K562 (cell line): Measurements from ENCODE around the gene BAIAP3. TPM values are rescaled to one million over a fixed set of nuclear protein-coding genes. Genes with fewer than 3 reads are reported as not detected.

Source experiments
- CBFB ChIP-seq: sonication (generic); formaldehyde crosslinking; IDR thresholded peaks from 2 replicates; pipeline ENCODE4 v1.4.0; 2020; ENCODE audit warnings: mild to moderate bottlenecking, missing genetic modification reagents
- ELF2 ChIP-seq: fragments of 250-450 bp; sonication (Bioruptor Pico); IDR thresholded peaks from 2 replicates; pipeline ENCODE4 v1.5.0; 2021; ENCODE audit warnings: mild to moderate bottlenecking
- GABPB1 ChIP-seq: sonication (generic); formaldehyde crosslinking; IDR thresholded peaks from 2 replicates; pipeline ENCODE4 v1.8.0; 2022; ENCODE audit warnings: mild to moderate bottlenecking, missing genetic modification reagents
- MEF2D ChIP-seq: conservative IDR thresholded peaks from 2 replicates; pipeline ENCODE4 v1.6.1; 2016; ENCODE audit warnings: low read depth, missing genetic modification characterization, missing compliant biosample characterization
- POLR3G ChIP-seq: IDR thresholded peaks from 2 replicates; pipeline ENCODE4 v1.6.1; 2011; ENCODE audit not compliant: insufficient read length, insufficient replicate concordance; ENCODE audit errors: extremely low read depth
- TCF7L2 ChIP-seq: fragments of 150-350 bp; IDR thresholded peaks from 2 replicates; pipeline ENCODE4 v1.6.1; 2016; ENCODE audit warnings: low read depth, mild to moderate bottlenecking, low read length, moderate library complexity
- TEAD4 ChIP-seq, 2 experiments: sonication (generic) in 1 of 2; formaldehyde crosslinking in 1 of 2; IDR thresholded peaks; 2 replicates each; pipeline versions ENCODE4 v1.6.1 to v1.8.0; 2012 to 2022; ENCODE audit warnings: borderline replicate concordance in 1 of 2, inconsistent platforms in 1 of 2, low read length in 1 of 2, mild to moderate bottlenecking in 1 of 2, missing genetic modification reagents in 1 of 2
- U2AF2 ChIP-seq: fragments of 200-400 bp; formaldehyde crosslinking; optimal IDR thresholded peaks from 2 replicates; pipeline ENCODE3; 2017; ENCODE audit warnings: low read depth, mild to moderate bottlenecking, low read length
- ZZZ3 ChIP-seq: fragments of 450-650 bp; IDR thresholded peaks from 2 replicates; pipeline ENCODE4 v1.6.1; 2016; ENCODE audit warnings: antibody characterized with exemption, mild to moderate bottlenecking, moderate library complexity
- polyA plus RNA-seq, 8 experiments: library from polyadenylated mRNA; depleted of rRNA in 4 of 8; stranded (reverse) in 5 of 8; unstranded in 3 of 8; fragments of >200 nt; fragmentation: Nextera tagmentation in 2 of 8; fragmentation: Illumina TruSeq in 1 of 8; extraction: Ambion mirVana in 2 of 8; extraction: Trizol in 1 of 8; gene quantifications; 2 replicates each; pipeline versions ENCODE4 v1.2.1 to v1.2.3, GENCODE V29; 2011 to 2014; ENCODE audit warnings: inconsistent platforms in 1 of 8, missing spikeins in 1 of 8
- total RNA-seq, 7 experiments: library from RNA; depleted of rRNA in 6 of 7; stranded (reverse); fragments of >200 nt in 6 of 7; fragmentation: Illumina TruSeq in 2 of 7; extraction: Trizol in 2 of 7; gene quantifications; 2 replicates each; pipeline versions ENCODE4 v1.2.1 to v1.2.3, GENCODE V29; 2011 to 2021; ENCODE audit warnings: low replicate concordance in 1 of 7
- TF ChIP-seq, protein P1 (sequence below): sonication (generic); formaldehyde crosslinking; IDR thresholded peaks from 2 replicates; pipeline ENCODE4 v1.8.0; 2023; ENCODE audit warnings: missing genetic modification reagents, mild to moderate bottlenecking, borderline replicate concordance
- TF ChIP-seq, protein P2 (sequence below): fragments of 450-650 bp; formaldehyde crosslinking; IDR thresholded peaks from 2 replicates; pipeline ENCODE4 v1.4.0; 2020; ENCODE audit warnings: mild to moderate bottlenecking, moderate library complexity
- TF ChIP-seq, protein P3 (sequence below): fragments of 150-350 bp; conservative IDR thresholded peaks from 2 replicates; pipeline ENCODE4 v1.6.1; 2014; ENCODE audit warnings: low read length
- TF ChIP-seq, protein P4 (sequence below): sonication (generic); formaldehyde crosslinking; IDR thresholded peaks from 2 replicates; pipeline ENCODE4 v1.8.0; 2022; ENCODE audit warnings: missing genetic modification reagents, mild to moderate bottlenecking, moderate library complexity, borderline replicate concordance

BAIAP3 gene
- total and polyA plus RNA-seq, 9 of the 15 experiments (the other 6 are each of a cell fraction or from before 2014, with no cell fraction given): 0.03 to 4.5 (median 0.57) TPM; not detected in 1

DNA sequence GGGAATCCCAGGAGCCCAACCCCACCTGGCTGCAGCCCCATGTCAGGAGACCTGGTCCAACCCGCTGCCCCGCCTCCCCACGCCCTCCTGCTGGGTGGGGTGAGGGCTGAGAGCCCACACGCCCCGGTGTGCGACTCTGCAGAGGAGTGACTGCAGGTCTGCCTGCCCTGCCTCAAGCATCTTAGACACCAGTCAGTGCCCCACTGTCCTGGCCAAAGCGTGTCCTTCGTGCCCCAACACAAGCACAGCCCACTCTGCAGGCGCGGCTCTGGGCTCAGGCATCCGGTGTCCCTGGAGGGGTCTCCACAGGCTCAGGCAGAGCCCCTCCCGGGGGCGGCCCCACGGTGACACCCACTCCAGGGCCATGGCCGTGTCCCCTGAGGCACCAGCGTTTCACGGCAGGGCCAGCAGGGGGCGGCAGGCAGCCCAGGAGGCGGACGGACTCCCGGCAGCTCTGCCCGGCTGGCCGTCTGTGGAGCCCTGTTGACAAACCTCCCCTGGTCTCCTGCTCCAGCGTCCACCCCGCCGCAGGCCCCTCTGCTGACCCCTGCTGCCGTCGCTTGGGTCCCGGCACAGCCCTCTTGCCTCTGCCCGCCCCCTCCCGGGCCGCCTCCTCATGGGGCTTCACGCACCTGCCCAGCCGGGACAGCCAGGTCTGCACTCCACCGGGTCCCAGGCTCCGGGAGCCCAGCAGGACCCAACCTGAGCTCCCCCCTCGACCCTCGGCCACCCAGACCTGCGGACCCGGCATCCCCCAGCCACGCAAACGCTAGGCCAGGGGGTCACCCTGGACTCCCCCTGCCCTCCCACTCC, 32.6 kb upstream of the BAIAP3 start (continued):
- TF ChIP-seq, protein P1, sequence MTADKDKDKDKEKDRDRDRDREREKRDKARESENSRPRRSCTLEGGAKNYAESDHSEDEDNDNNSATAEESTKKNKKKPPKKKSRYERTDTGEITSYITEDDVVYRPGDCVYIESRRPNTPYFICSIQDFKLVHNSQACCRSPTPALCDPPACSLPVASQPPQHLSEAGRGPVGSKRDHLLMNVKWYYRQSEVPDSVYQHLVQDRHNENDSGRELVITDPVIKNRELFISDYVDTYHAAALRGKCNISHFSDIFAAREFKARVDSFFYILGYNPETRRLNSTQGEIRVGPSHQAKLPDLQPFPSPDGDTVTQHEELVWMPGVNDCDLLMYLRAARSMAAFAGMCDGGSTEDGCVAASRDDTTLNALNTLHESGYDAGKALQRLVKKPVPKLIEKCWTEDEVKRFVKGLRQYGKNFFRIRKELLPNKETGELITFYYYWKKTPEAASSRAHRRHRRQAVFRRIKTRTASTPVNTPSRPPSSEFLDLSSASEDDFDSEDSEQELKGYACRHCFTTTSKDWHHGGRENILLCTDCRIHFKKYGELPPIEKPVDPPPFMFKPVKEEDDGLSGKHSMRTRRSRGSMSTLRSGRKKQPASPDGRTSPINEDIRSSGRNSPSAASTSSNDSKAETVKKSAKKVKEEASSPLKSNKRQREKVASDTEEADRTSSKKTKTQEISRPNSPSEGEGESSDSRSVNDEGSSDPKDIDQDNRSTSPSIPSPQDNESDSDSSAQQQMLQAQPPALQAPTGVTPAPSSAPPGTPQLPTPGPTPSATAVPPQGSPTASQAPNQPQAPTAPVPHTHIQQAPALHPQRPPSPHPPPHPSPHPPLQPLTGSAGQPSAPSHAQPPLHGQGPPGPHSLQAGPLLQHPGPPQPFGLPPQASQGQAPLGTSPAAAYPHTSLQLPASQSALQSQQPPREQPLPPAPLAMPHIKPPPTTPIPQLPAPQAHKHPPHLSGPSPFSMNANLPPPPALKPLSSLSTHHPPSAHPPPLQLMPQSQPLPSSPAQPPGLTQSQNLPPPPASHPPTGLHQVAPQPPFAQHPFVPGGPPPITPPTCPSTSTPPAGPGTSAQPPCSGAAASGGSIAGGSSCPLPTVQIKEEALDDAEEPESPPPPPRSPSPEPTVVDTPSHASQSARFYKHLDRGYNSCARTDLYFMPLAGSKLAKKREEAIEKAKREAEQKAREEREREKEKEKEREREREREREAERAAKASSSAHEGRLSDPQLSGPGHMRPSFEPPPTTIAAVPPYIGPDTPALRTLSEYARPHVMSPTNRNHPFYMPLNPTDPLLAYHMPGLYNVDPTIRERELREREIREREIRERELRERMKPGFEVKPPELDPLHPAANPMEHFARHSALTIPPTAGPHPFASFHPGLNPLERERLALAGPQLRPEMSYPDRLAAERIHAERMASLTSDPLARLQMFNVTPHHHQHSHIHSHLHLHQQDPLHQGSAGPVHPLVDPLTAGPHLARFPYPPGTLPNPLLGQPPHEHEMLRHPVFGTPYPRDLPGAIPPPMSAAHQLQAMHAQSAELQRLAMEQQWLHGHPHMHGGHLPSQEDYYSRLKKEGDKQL (CRISPR knock-in tag): no peak
- no peak for TF ChIP-seq POLR3G
- TF ChIP-seq, protein P2, sequence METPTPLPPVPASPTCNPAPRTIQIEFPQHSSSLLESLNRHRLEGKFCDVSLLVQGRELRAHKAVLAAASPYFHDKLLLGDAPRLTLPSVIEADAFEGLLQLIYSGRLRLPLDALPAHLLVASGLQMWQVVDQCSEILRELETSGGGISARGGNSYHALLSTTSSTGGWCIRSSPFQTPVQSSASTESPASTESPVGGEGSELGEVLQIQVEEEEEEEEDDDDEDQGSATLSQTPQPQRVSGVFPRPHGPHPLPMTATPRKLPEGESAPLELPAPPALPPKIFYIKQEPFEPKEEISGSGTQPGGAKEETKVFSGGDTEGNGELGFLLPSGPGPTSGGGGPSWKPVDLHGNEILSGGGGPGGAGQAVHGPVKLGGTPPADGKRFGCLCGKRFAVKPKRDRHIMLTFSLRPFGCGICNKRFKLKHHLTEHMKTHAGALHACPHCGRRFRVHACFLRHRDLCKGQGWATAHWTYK (CRISPR knock-in tag): 0 out of 2 replicates have a peak, but pooled peaks have one; percentile 36
- TF ChIP-seq, protein P3, sequence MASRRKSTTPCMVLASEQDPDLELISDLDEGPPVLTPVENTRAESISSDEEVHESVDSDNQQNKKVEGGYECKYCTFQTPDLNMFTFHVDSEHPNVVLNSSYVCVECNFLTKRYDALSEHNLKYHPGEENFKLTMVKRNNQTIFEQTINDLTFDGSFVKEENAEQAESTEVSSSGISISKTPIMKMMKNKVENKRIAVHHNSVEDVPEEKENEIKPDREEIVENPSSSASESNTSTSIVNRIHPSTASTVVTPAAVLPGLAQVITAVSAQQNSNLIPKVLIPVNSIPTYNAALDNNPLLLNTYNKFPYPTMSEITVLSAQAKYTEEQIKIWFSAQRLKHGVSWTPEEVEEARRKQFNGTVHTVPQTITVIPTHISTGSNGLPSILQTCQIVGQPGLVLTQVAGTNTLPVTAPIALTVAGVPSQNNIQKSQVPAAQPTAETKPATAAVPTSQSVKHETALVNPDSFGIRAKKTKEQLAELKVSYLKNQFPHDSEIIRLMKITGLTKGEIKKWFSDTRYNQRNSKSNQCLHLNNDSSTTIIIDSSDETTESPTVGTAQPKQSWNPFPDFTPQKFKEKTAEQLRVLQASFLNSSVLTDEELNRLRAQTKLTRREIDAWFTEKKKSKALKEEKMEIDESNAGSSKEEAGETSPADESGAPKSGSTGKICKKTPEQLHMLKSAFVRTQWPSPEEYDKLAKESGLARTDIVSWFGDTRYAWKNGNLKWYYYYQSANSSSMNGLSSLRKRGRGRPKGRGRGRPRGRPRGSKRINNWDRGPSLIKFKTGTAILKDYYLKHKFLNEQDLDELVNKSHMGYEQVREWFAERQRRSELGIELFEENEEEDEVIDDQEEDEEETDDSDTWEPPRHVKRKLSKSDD: no peak
- no peak for TF ChIP-seq ELF2 (CRISPR knock-in tag)
- TF ChIP-seq MEF2D (tag): no peak
- TF ChIP-seq, protein P4, sequence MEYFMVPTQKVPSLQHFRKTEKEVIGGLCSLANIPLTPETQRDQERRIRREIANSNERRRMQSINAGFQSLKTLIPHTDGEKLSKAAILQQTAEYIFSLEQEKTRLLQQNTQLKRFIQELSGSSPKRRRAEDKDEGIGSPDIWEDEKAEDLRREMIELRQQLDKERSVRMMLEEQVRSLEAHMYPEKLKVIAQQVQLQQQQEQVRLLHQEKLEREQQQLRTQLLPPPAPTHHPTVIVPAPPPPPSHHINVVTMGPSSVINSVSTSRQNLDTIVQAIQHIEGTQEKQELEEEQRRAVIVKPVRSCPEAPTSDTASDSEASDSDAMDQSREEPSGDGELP (CRISPR knock-in tag): peak; percentile 65; the same call in 1 of the 2 replicates
- no peak for TF ChIP-seq GABPB1
- TF ChIP-seq ZZZ3: no peak
- TF ChIP-seq CBFB (CRISPR knock-in tag): no peak
- no peak for TF ChIP-seq TEAD4 (IDR thresholded peaks at IDR 0.05; ENCODE audit: low read length)
- no peak for TF ChIP-seq TEAD4 (CRISPR knock-in tag; IDR thresholded peaks at IDR 0.05; ENCODE audit: borderline replicate concordance)
- no peak for TF ChIP-seq U2AF2
- TF ChIP-seq TCF7L2: no peak
